ENCODE results near the gene NALCN.

Gene NALCN

DNA sequence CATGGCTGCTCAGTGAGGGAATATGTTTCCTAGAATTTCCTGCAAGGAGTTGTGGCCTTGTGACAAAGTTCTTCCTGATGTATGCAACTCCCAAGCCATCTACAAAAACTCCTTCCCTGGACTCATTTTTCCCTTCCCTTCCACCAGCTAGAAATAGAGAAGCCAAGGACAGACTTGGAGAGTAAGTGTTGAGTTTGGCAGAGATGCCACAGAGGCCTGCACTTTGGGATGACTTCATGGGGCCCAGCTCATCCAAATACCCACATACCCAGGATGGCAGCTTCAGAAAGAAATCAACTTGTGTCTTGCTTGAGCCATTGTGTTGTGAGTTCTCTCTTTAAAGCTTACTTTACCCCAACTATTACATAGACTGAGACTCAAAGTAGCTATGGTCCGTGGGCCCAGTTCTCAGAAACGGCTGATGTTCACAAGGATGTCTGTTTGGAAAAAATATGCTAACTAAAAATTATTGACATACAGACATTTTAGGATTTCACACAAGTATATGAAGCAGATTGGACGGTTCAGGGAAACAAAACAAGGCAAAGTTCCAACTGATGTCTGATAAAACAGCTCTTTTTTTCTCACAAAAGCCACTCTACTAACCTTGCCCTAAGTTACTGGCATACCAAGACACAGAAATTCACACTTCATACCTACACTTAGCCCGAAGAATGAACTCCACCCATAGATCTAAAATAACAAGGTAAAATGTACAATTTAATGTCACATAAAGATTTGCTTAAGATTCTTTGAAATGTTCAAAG is 107.9 kb downstream of the NALCN start:
- Histone ChIP-seq H4K20me1 (ENCODE audit: low read depth, low read length) (no peaks in the 10 kb centered on the region), H3K27me3 (ENCODE audit: low read length) (no peaks in the 10 kb centered on the region), H3K4me3 (ENCODE audit: insufficient read depth, low read length, poor library complexity, severe bottlenecking) (no peak overlapping the region), H3K4me2 (ENCODE audit: low read depth, low read length, poor library complexity, severe bottlenecking) (no peak overlapping the region), H3F3A (ENCODE audit: insufficient read depth) (no peaks in the 10 kb centered on the region), H3K9ac (ENCODE audit: low read length) (no peak overlapping the region), H2AFZ (ENCODE audit: low read depth, low read length, severe bottlenecking) (no peak overlapping the region), H3K79me2 (ENCODE audit: insufficient read depth, low read length) (no peaks in the 10 kb centered on the region), H3K36me3 (ENCODE audit: low read length) (no peaks in the 10 kb centered on the region), H3K27ac (ENCODE audit: low read depth, low read length) (no peak overlapping the region), H3K9me3 (ENCODE audit: insufficient read depth, low read length) (no peaks in the 10 kb centered on the region), H3K9me2 (replicated peaks; ENCODE audit: insufficient read depth, low read length) (no peaks in the 10 kb centered on the region)
- no peak for TF ChIP-seq EZH2phosphoT487 (conservative IDR thresholded peaks at IDR 0.05; ENCODE audit: low read length)
- TF ChIP-seq, protein P1, sequence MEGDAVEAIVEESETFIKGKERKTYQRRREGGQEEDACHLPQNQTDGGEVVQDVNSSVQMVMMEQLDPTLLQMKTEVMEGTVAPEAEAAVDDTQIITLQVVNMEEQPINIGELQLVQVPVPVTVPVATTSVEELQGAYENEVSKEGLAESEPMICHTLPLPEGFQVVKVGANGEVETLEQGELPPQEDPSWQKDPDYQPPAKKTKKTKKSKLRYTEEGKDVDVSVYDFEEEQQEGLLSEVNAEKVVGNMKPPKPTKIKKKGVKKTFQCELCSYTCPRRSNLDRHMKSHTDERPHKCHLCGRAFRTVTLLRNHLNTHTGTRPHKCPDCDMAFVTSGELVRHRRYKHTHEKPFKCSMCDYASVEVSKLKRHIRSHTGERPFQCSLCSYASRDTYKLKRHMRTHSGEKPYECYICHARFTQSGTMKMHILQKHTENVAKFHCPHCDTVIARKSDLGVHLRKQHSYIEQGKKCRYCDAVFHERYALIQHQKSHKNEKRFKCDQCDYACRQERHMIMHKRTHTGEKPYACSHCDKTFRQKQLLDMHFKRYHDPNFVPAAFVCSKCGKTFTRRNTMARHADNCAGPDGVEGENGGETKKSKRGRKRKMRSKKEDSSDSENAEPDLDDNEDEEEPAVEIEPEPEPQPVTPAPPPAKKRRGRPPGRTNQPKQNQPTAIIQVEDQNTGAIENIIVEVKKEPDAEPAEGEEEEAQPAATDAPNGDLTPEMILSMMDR (IDR thresholded peaks at IDR 0.05; ENCODE audit: insufficient read depth, low read length, poor library complexity, severe bottlenecking): no peak

DNA sequence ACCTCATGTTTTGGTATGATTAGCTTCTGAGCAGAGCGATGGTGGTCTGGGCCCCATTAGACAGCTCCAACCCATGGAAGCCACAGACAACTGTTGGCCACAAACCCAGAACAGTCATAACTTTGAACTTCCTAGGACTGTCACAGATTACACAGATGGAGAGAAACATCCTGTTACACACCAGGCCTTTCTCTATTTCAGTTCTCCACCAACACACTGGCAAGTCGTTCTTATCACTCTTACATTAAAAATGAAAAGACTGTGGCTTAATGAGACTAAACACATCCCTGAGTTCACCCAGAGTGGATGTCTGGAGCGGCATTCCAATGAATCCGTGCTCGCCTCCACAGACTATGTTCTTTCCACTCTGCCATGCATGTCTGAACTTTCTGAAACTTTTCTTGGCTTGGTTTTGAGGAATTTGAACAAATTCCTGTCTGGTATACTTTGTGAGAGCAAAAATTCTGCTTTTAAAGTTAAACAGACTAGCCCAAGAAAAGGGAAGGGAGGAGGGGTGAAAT is 109.1 kb downstream of the NALCN start:
- Histone ChIP-seq H3K4me2 (ENCODE audit: low read depth, low read length, poor library complexity, severe bottlenecking) (no peak overlapping the region), H3K27ac (ENCODE audit: low read depth, low read length) (no peak overlapping the region), H3K9me2 (replicated peaks; ENCODE audit: insufficient read depth, low read length) (no peaks in the 10 kb centered on the region), H3K27me3 (ENCODE audit: low read length) (no peaks in the 10 kb centered on the region), H3K9ac (ENCODE audit: low read length) (no peak overlapping the region), H3K4me3 (ENCODE audit: insufficient read depth, low read length, poor library complexity, severe bottlenecking) (no peak overlapping the region), H3K36me3 (ENCODE audit: low read length) (no peaks in the 10 kb centered on the region), H4K20me1 (ENCODE audit: low read depth, low read length) (no peaks in the 10 kb centered on the region), H3K9me3 (ENCODE audit: insufficient read depth, low read length) (no peaks in the 10 kb centered on the region), H3K79me2 (ENCODE audit: insufficient read depth, low read length) (no peaks in the 10 kb centered on the region), H2AFZ (ENCODE audit: low read depth, low read length, severe bottlenecking) (no peak overlapping the region), H3F3A (ENCODE audit: insufficient read depth) (no peaks in the 10 kb centered on the region)
- TF ChIP-seq EZH2phosphoT487 (conservative IDR thresholded peaks at IDR 0.05; ENCODE audit: low read length): no peak
- TF ChIP-seq, protein P1 (IDR thresholded peaks at IDR 0.05; ENCODE audit: insufficient read depth, low read length, poor library complexity, severe bottlenecking): no peak

DNA sequence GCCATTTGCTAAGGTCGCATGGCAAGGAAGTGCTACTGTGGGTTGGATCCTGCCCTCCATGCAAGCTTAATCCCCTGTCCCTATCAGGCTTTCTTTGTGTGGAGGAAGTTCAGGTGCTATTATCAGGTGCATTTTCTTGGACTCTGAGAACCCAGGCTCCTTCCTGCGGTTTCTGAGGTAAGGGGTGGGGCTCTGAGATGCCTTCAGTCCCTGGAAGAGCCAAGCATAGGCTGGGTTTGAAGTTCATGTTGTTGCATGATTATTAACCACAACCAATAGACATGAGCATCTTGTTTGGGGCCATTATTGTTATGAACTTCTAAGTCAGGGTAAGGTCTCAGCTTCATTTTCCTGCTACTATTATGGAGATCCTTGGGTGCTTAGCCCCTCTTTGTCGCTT is 109.5 kb downstream of the NALCN start:
- Histone ChIP-seq H4K20me1 (ENCODE audit: low read depth, low read length) (no peaks in the 10 kb centered on the region), H3K9ac (ENCODE audit: low read length) (no peak overlapping the region), H3K27ac (ENCODE audit: low read depth, low read length) (no peak overlapping the region), H3K79me2 (ENCODE audit: insufficient read depth, low read length) (no peaks in the 10 kb centered on the region), H3K36me3 (ENCODE audit: low read length) (no peaks in the 10 kb centered on the region), H3F3A (ENCODE audit: insufficient read depth) (no peaks in the 10 kb centered on the region), H3K4me2 (ENCODE audit: low read depth, low read length, poor library complexity, severe bottlenecking) (no peak overlapping the region), H3K4me3 (ENCODE audit: insufficient read depth, low read length, poor library complexity, severe bottlenecking) (no peak overlapping the region), H3K9me2 (replicated peaks; ENCODE audit: insufficient read depth, low read length) (no peaks in the 10 kb centered on the region), H3K9me3 (ENCODE audit: insufficient read depth, low read length) (no peaks in the 10 kb centered on the region), H2AFZ (ENCODE audit: low read depth, low read length, severe bottlenecking) (no peak overlapping the region), H3K27me3 (ENCODE audit: low read length) (no peaks in the 10 kb centered on the region)
- TF ChIP-seq, protein P1 (IDR thresholded peaks at IDR 0.05; ENCODE audit: insufficient read depth, low read length, poor library complexity, severe bottlenecking): no peak
- no peak for TF ChIP-seq EZH2phosphoT487 (conservative IDR thresholded peaks at IDR 0.05; ENCODE audit: low read length)

Data from SU-DHL-6 (cell line).